IMR-90 (cell line): ENCODE results near the gene SENP7. TPM values are rescaled to one million over a fixed set of nuclear protein-coding genes. Genes with fewer than 3 reads are reported as not detected.

Source experiments
- ATAC-seq: fragments of 200-7000 bp; cut with Tn5 transposase; 2 replicates; pipeline ENCODE4 v1.9.1; 2020; ENCODE audit warnings: low read depth, mild to moderate bottlenecking, moderate library complexity
- BruUV-seq: library from RNA; stranded (reverse); fragments of 400-500 nt; replicated peaks from 2 replicates; lab custom pipeline; 2021; lab: Mats Ljungman, UMichigan
- CTCF ChIA-PET: fragments of 300-600 bp; formaldehyde crosslinking; extraction: SDS; loops from one replicate; lab custom pipeline; 2021; ENCODE audit warnings: antibody characterized with exemption; lab: Yijun Ruan, JAX
- POLR2A ChIA-PET: fragments of 300-600 bp; sonication (Branson Sonifier 250); formaldehyde crosslinking; loops from one replicate; lab custom pipeline; 2022; ENCODE audit warnings: antibody characterized with exemption; ENCODE audit not compliant: unreplicated experiment; lab: Charles Lee
- DNase-seq: peaks from one replicate; pipeline ENCODE4 v3.0.0; 2013
- H2AFZ ChIP-seq: replicated peaks from 2 replicates; pipeline ENCODE3; 2013; ENCODE audit warnings: low read length, mild to moderate bottlenecking; ENCODE audit not compliant: poor library complexity
- H2AK5ac ChIP-seq: 2 replicates; pipeline ENCODE4 v1.6.1; 2013; ENCODE audit warnings: low read depth, low read length, inconsistent platforms
- H2AK9ac ChIP-seq: replicated peaks from 2 replicates; pipeline ENCODE3; 2013; ENCODE audit warnings: mild to moderate bottlenecking, low read depth, low read length, moderate library complexity; ENCODE audit not compliant: poor library complexity
- H2BK120ac ChIP-seq: 2 replicates; pipeline ENCODE4 v1.6.1; 2013; ENCODE audit warnings: low read depth, low read length, inconsistent platforms
- H2BK15ac ChIP-seq: 3 replicates; pipeline ENCODE4 v1.6.1; 2013; ENCODE audit warnings: low read depth, low read length, inconsistent platforms
- H2BK20ac ChIP-seq: 2 replicates; pipeline ENCODE4 v1.6.1; 2013; ENCODE audit warnings: low read depth, mild to moderate bottlenecking, inconsistent platforms, low read length, moderate library complexity
- H2BK5ac ChIP-seq: 2 replicates; pipeline ENCODE4 v1.6.1; 2013; ENCODE audit warnings: mild to moderate bottlenecking, low read depth, low read length, inconsistent platforms; ENCODE audit not compliant: poor library complexity, severe bottlenecking
- H3K14ac ChIP-seq: replicated peaks from 2 replicates; pipeline ENCODE4 v1.6.1; 2013; ENCODE audit warnings: low read depth, low read length, inconsistent platforms
- H3K18ac ChIP-seq: 2 replicates; pipeline ENCODE4 v1.6.1; 2013; ENCODE audit warnings: low read depth, low read length, control low read depth
- H3K23ac ChIP-seq: 2 replicates; pipeline ENCODE4 v1.6.1; 2013; ENCODE audit warnings: low read depth, low read length, inconsistent platforms
- H3K27ac ChIP-seq: 2 replicates; pipeline ENCODE4 v1.5.1; 2013; ENCODE audit warnings: mild to moderate bottlenecking, control low read depth, low read length; ENCODE audit not compliant: insufficient read depth
- H3K27me3 ChIP-seq: 2 replicates; pipeline ENCODE4 v1.6.1; 2013; ENCODE audit warnings: low read length; ENCODE audit not compliant: control insufficient read depth, insufficient read depth
- H3K36me3 ChIP-seq: 2 replicates; pipeline ENCODE4 v1.6.1; 2013; ENCODE audit warnings: low read length, mixed read lengths; ENCODE audit not compliant: control insufficient read depth, insufficient read depth
- H3K4ac ChIP-seq: 2 replicates; pipeline ENCODE4 v1.6.1; 2013; ENCODE audit warnings: low read depth, low read length, inconsistent platforms
- H3K4me1 ChIP-seq: 2 replicates; pipeline ENCODE4 v1.6.1; 2013; ENCODE audit warnings: low read length, mixed read lengths; ENCODE audit not compliant: control insufficient read depth, insufficient read depth
- H3K4me2 ChIP-seq: 2 replicates; pipeline ENCODE4 v1.6.1; 2013; ENCODE audit warnings: low read depth, mild to moderate bottlenecking, control low read depth, low read length, moderate library complexity
- H3K4me3 ChIP-seq: 2 replicates; pipeline ENCODE4 v1.5.1; 2013; ENCODE audit warnings: low read depth, mild to moderate bottlenecking, control low read depth, low read length, moderate library complexity; ENCODE audit not compliant: insufficient read depth
- H3K56ac ChIP-seq: 2 replicates; pipeline ENCODE4 v1.6.1; 2013; ENCODE audit warnings: low read length, inconsistent platforms; ENCODE audit not compliant: insufficient read depth; ENCODE audit errors: extremely low read depth
- H3K79me1 ChIP-seq, 2 experiments: 2 replicates each; pipeline ENCODE4 v1.6.1; 2013; ENCODE audit warnings: low read length in 2 of 2, inconsistent platforms in 1 of 2, low read depth in 1 of 2
- H3K9ac ChIP-seq: 2 replicates; pipeline ENCODE4 v1.6.1; 2013; ENCODE audit warnings: low read depth, low read length, control low read depth
- H3K9me1 ChIP-seq: 2 replicates; pipeline ENCODE4 v1.6.1; 2013; ENCODE audit warnings: low read length, inconsistent platforms; ENCODE audit not compliant: insufficient read depth
- H3K9me3 ChIP-seq: 2 replicates; pipeline ENCODE4 v1.6.1; 2013; ENCODE audit warnings: low read length; ENCODE audit not compliant: control insufficient read depth, insufficient read depth
- H4K20me1 ChIP-seq: 2 replicates; pipeline ENCODE4 v1.6.1; 2013; ENCODE audit warnings: low read length, inconsistent platforms; ENCODE audit not compliant: insufficient read depth
- H4K5ac ChIP-seq: 2 replicates; pipeline ENCODE4 v1.6.1; 2013; ENCODE audit warnings: mild to moderate bottlenecking, low read depth, low read length, control low read depth
- H4K8ac ChIP-seq, 2 experiments: 2 replicates each; pipeline ENCODE4 v1.6.1; 2013; ENCODE audit warnings: low read depth in 2 of 2, low read length in 2 of 2, control low read depth in 1 of 2, inconsistent platforms in 1 of 2
- H4K91ac ChIP-seq: 2 replicates; pipeline ENCODE4 v1.6.1; 2013; ENCODE audit warnings: low read depth, low read length, inconsistent platforms; ENCODE audit not compliant: insufficient read depth
- BHLHE40 ChIP-seq: fragments of 150-350 bp; IDR thresholded peaks from 2 replicates; pipeline ENCODE4 v1.6.1; 2016; ENCODE audit warnings: mild to moderate bottlenecking, low read depth, low read length
- POLR2A ChIP-seq: IDR thresholded peaks from 2 replicates; pipeline ENCODE4 v1.6.1; 2012; ENCODE audit warnings: mild to moderate bottlenecking, low read depth, low read length
- RAD21 ChIP-seq: IDR thresholded peaks from 2 replicates; pipeline ENCODE4 v1.6.1; 2012; ENCODE audit warnings: low read length, improper control_type of control experiment
- RCOR1 ChIP-seq: IDR thresholded peaks from 2 replicates; pipeline ENCODE4 v1.6.1; 2012; ENCODE audit warnings: mild to moderate bottlenecking, low read length, improper control_type of control experiment; ENCODE audit not compliant: insufficient replicate concordance
- SMC3 ChIP-seq: fragments of 150-350 bp; IDR thresholded peaks from 2 replicates; pipeline ENCODE4 v1.6.1; 2016; ENCODE audit warnings: low read depth, mild to moderate bottlenecking, antibody characterized with exemption, low read length, moderate library complexity
- WGBS, 2 experiments: methylation state at CpG; one replicate each; pipeline versions ENCODE4 v1.1.5 to v1.1.7; 2013; ENCODE audit warnings: missing lambda C conversion rate in 2 of 2; ENCODE audit not compliant: insufficient read length in 1 of 2; ENCODE audit errors: extremely low coverage in 2 of 2; 5-methylcytosine and 5-hydroxymethylcytosine counted together
- dilution Hi-C: fragments of 300-500 bp; cut with HindIII; formaldehyde crosslinking; loops from one replicate; pipeline ENCODE4 v1.14.3; 2018; ENCODE audit warnings: low sequenced_read_pairs; ENCODE audit not compliant: unreplicated experiment
- in situ Hi-C: fragments of 300-500 bp; cut with MboI; formaldehyde crosslinking; loops from 3 replicates; pipeline ENCODE4 v1.14.3; 2019; ENCODE audit warnings: low sequenced_read_pairs, inconsistent platforms, mixed read lengths
- intact Hi-C: fragments of 100-400 bp; cut with micrococcal nuclease; formaldehyde crosslinking; loops from 2 replicates; pipeline ENCODE4 v1.10.0; 2022
- polyA plus RNA-seq, 3 experiments: library from polyadenylated mRNA; depleted of rRNA; stranded (reverse); fragments of >200 nt; gene quantifications; 2 replicates each; pipeline ENCODE4 v1.2.3, GENCODE V29; 2012; ENCODE audit warnings: low replicate concordance in 1 of 3
- total RNA-seq: library from RNA; depleted of rRNA; stranded (reverse); fragments of >200 nt; gene quantifications from 2 replicates; pipeline ENCODE4 v1.2.3, GENCODE V29; 2012

Gene SENP7
- total and polyA plus RNA-seq, 2 of the 4 experiments (the other 2 are of a cell fraction): 5.5 to 8.4 TPM

GRCh38 chr3:101333883-101334282 lies 179.1 kb downstream of the SENP7 start:
- no peaks in the 10 kb centered on the region for H3K9me3 ChIP-seq
- no peak overlapping the region for H3K4me3 ChIP-seq
- BruUV-seq: no TSS peak
- intact Hi-C loops (no loop called here), dilution Hi-C loops (no loop called here), in situ Hi-C loops (no loop called here)
- H3K4me2 ChIP-seq: no peak overlapping the region
- no CpG with 5 or more reads among the region's 7 CpGs for WGBS, 2 experiments
- H3K27ac ChIP-seq: no peak overlapping the region
- H3K79me1 ChIP-seq: no peaks in the 10 kb centered on the region
- H2BK5ac ChIP-seq: no peak overlapping the region
- TF ChIP-seq POLR2A: no peak
- no peak for TF ChIP-seq SMC3
- no peak for TF ChIP-seq RAD21
- TF ChIP-seq BHLHE40: no peak
- TF ChIP-seq RCOR1: no peak
- H2AK5ac ChIP-seq: no peak overlapping the region
- no peak overlapping the region for H4K8ac ChIP-seq
- H2BK120ac ChIP-seq: no peak overlapping the region
- H3K27me3 ChIP-seq: no peaks in the 10 kb centered on the region
- no peak overlapping the region for H3K4ac ChIP-seq
- H3K9ac ChIP-seq: no peak overlapping the region
- H4K20me1 ChIP-seq: no peaks in the 10 kb centered on the region
- H3K18ac ChIP-seq: no peak overlapping the region
- no peak for ATAC-seq
- H3K14ac ChIP-seq: no peak overlapping the region
- H2AK9ac ChIP-seq: no peak overlapping the region
- H2BK15ac ChIP-seq: no peak overlapping the region
- no peak overlapping the region for H2AFZ ChIP-seq
- POLR2A ChIA-PET: no interaction called here
- H4K91ac ChIP-seq: no peak overlapping the region
- H3K36me3 ChIP-seq: no peaks in the 10 kb centered on the region
- H2BK20ac ChIP-seq: no peak overlapping the region
- no peaks in the 10 kb centered on the region for H3K4me1 ChIP-seq
- CTCF ChIA-PET: no interaction called here
- no peak for DNase-seq
- H3K56ac ChIP-seq: no peak overlapping the region
- H4K5ac ChIP-seq: no peak overlapping the region
- no peaks in the 10 kb centered on the region for H3K9me1 ChIP-seq
- H3K23ac ChIP-seq: no peak overlapping the region
